C4-2B (cell line): Measurements from ENCODE around the gene PLEKHO1.
"Not testable (repeated sequence)": the region's sequence is repeated elsewhere in the genome, so short reads cannot be mapped to it uniquely, and the experiment has no call there.

Source experiments
- H3K27ac ChIP-seq: fragments of 450-650 bp; 2 replicates; pipeline ENCODE4 v1.5.1; 2017
- CTCF ChIP-seq: fragments of 450-650 bp; conservative IDR thresholded peaks from 2 replicates; pipeline ENCODE4 v1.5.1; 2017; ENCODE audit warnings: mild to moderate bottlenecking
- ZFX ChIP-seq: fragments of 450-650 bp; IDR thresholded peaks from 2 replicates; pipeline ENCODE4 v1.6.1; 2017

PLEKHO1 gene

GRCh38 chr1:150179867-150180266, 30.2 kb downstream of the PLEKHO1 start:
- H3K27ac ChIP-seq: no peak overlapping the region
- TF ChIP-seq CTCF (no peak), ZFX (no peak)

GRCh38 chr1:150180474-150180873, 30.8 kb downstream of the PLEKHO1 start:
- TF ChIP-seq ZFX: no peak
- no peak for TF ChIP-seq CTCF
- no peak overlapping the region for H3K27ac ChIP-seq

GRCh38 chr1:150182247-150182646, 32.5 kb downstream of the PLEKHO1 start:
- TF ChIP-seq CTCF (no peak), ZFX (no peak)

GRCh38 chr1:150183061-150183460, 33.3 kb downstream of the PLEKHO1 start:
- H3K27ac ChIP-seq: peak overlapping the region; percentile 44; the same call in 1 of the 2 replicates
- TF ChIP-seq ZFX (no peak), CTCF (no peak)

More at GRCh38 chr1:150182247-150182646, 32.5 kb downstream of the PLEKHO1 start:
- H3K27ac ChIP-seq: no peak overlapping the region

GRCh38 chr1:150185481-150185880, 35.8 kb downstream of the PLEKHO1 start:
- no peak for TF ChIP-seq ZFX
- TF ChIP-seq CTCF: no peak
- no peak overlapping the region for H3K27ac ChIP-seq

- H3K27ac ChIP-seq: not testable (repeated sequence)
Measured at GRCh38 chr1:150186438-150186788, 36.7 kb downstream of the PLEKHO1 start.

GRCh38 chr1:150186789-150187559, 37.3 kb downstream of the PLEKHO1 start:
- no peak overlapping the region for H3K27ac ChIP-seq
- TF ChIP-seq CTCF: peak; percentile 78
- no peak for TF ChIP-seq ZFX

GRCh38 chr1:150187560-150187931, 37.8 kb downstream of the PLEKHO1 start:
- peak; percentile 58 for TF ChIP-seq CTCF
- TF ChIP-seq ZFX: no peak
- no peak overlapping the region for H3K27ac ChIP-seq
